ENCODE results near the gene UBE2H. TPM values are rescaled to one million over a fixed set of nuclear protein-coding genes. Genes with fewer than 3 reads are reported as not detected.

UBE2H gene
- total and polyA plus RNA-seq, 2 of the 4 experiments (the other 2 are of a cell fraction): 34.6 to 49.4 TPM

DNA sequence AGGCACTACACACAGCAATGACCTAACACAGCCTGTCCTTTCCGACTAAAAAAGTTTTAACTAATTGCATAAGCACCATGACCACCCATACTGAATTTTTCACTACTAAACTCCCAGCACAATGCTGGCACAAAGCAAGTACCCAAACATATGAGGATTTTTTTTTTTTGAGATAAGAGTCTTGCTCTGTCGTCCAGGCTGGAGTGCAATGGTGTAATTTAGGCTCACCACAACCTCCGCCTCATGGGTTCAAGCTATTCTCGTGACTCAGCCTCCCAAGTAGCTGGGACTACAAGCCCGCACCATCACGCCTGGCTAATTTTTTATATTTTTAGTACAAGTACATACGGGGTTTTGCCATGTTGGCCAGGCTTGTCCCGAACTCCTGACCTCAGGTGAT lies 5.1 kb downstream of the UBE2H start:
- dilution Hi-C loops (cut with HindIII; ENCODE audit: low sequenced_read_pairs, unreplicated experiment): no loop called here

More for the DNA sequence above, 5.1 kb downstream of the UBE2H start:
- H3K27me3 ChIP-seq (ENCODE audit: control insufficient read depth, insufficient read depth, low read length): no peaks in the 10 kb centered on the region
- peaks cover 5 to 47% of the 10 kb centered on the region in 2 experiments; a peak in 3 of 4 replicates for H3K79me1 ChIP-seq (ENCODE audit: low read depth in 1 of 2, low read length in 2 of 2)
- no peak overlapping the region for H3K4me3 ChIP-seq (ENCODE audit: insufficient read depth, low read depth, low read length)
- no peak overlapping the region for H3K23ac ChIP-seq (ENCODE audit: low read depth, low read length)
- peaks cover 6% of the 10 kb centered on the region for H3K4me1 ChIP-seq (ENCODE audit: control insufficient read depth, insufficient read depth, low read length)
- peak overlapping the region; percentile 25 for H3K4me2 ChIP-seq (ENCODE audit: low read depth, low read length)
- H2BK5ac ChIP-seq (ENCODE audit: low read depth, low read length, poor library complexity, severe bottlenecking): no peak overlapping the region
- H3K27ac ChIP-seq (ENCODE audit: insufficient read depth, low read length): peak overlapping the region; percentile 86; the same call in 1 of the 2 replicates
- no peak overlapping the region for H4K8ac ChIP-seq (ENCODE audit: low read depth in 2 of 2, low read length in 2 of 2)
- H3K18ac ChIP-seq (ENCODE audit: low read depth, low read length): no peak overlapping the region
- no TSS peak for BruUV-seq (replicated peaks)
- H2AK5ac ChIP-seq (ENCODE audit: low read depth, low read length): no peak overlapping the region; the same call in 1 of the 2 replicates
- ATAC-seq (ENCODE audit: low read depth): no peak
- in situ Hi-C loops (cut with MboI; ENCODE audit: low sequenced_read_pairs) (no loop called here), intact Hi-C loops (cut with micrococcal nuclease) (loop anchor here (5.0 kb wide), 1 partner anchor 40 kb away; no protein-coding TSS in a partner anchor)
- H3K9me3 ChIP-seq (ENCODE audit: control insufficient read depth, insufficient read depth, low read length): no peaks in the 10 kb centered on the region
- ChIA-PET POLR2A (ENCODE audit: unreplicated experiment) (no interaction called here), CTCF (no interaction called here)
- no peak overlapping the region for H3K4ac ChIP-seq (ENCODE audit: low read depth, low read length)
- H3K14ac ChIP-seq (replicated peaks; ENCODE audit: low read depth, low read length): 0 out of 2 replicates have a peak overlapping the region, but pooled peaks have one; percentile 3
- DNase-seq: no peak
- no peak overlapping the region for H2BK20ac ChIP-seq (ENCODE audit: low read depth, low read length)
- peaks cover 77% of the 10 kb centered on the region for H4K20me1 ChIP-seq (ENCODE audit: insufficient read depth, low read length)
- no peak overlapping the region for H2AFZ ChIP-seq (replicated peaks; ENCODE audit: low read length, poor library complexity)
- no peaks in the 10 kb centered on the region; the same call in 1 of the 2 replicates for H3K9me1 ChIP-seq (ENCODE audit: insufficient read depth, low read length)
- no peak overlapping the region for H2AK9ac ChIP-seq (replicated peaks; ENCODE audit: low read depth, low read length, poor library complexity)
- WGBS, 2 experiments (ENCODE audit: extremely low coverage in 2 of 2, insufficient read length in 1 of 2): 89% methylated on average over 4 of the region's 8 CpGs; no CpG with 5 or more reads in 1 of the 2 experiments
- H3K36me3 ChIP-seq (ENCODE audit: control insufficient read depth, insufficient read depth, low read length): peaks cover 4% of the 10 kb centered on the region
- H2BK120ac ChIP-seq (ENCODE audit: low read depth, low read length): no peak overlapping the region
- no peak overlapping the region for H4K91ac ChIP-seq (ENCODE audit: insufficient read depth, low read depth, low read length)
- H2BK15ac ChIP-seq (ENCODE audit: low read depth, low read length): no peak overlapping the region
- H4K5ac ChIP-seq (ENCODE audit: low read depth, low read length): no peak overlapping the region
- H3K56ac ChIP-seq (ENCODE audit: extremely low read depth, insufficient read depth, low read length): no peak overlapping the region
- H3K9ac ChIP-seq (ENCODE audit: low read depth, low read length): no peak overlapping the region
- TF ChIP-seq MAZ (IDR thresholded peaks at IDR 0.05; ENCODE audit: borderline replicate concordance, low read depth, low read length) (no peak), BHLHE40 (IDR thresholded peaks at IDR 0.05; ENCODE audit: low read depth, low read length) (no peak), MXI1 (IDR thresholded peaks at IDR 0.05; ENCODE audit: borderline replicate concordance, low read depth, low read length) (no peak), POLR2A (IDR thresholded peaks at IDR 0.05; ENCODE audit: low read depth, low read length) (no peak), RCOR1 (IDR thresholded peaks at IDR 0.05; ENCODE audit: insufficient replicate concordance, low read length) (no peak), RAD21 (IDR thresholded peaks at IDR 0.05; ENCODE audit: low read length) (no peak), MAFK (IDR thresholded peaks at IDR 0.05; ENCODE audit: low read depth, low read length) (no peak), CEBPB (IDR thresholded peaks at IDR 0.05; ENCODE audit: low read depth, low read length) (no peak), FOS (IDR thresholded peaks at IDR 0.05; ENCODE audit: low read depth, low read length) (no peak), SMC3 (IDR thresholded peaks at IDR 0.05; ENCODE audit: low read depth, low read length) (no peak), RFX5 (IDR thresholded peaks at IDR 0.05; ENCODE audit: low read depth, low read length) (no peak), CHD1 (IDR thresholded peaks at IDR 0.05; ENCODE audit: low read depth, low read length) (no peak), NFE2L2 (IDR thresholded peaks at IDR 0.05; ENCODE audit: low read depth, low read length) (no peak)
- TF ChIP-seq, protein P1, sequence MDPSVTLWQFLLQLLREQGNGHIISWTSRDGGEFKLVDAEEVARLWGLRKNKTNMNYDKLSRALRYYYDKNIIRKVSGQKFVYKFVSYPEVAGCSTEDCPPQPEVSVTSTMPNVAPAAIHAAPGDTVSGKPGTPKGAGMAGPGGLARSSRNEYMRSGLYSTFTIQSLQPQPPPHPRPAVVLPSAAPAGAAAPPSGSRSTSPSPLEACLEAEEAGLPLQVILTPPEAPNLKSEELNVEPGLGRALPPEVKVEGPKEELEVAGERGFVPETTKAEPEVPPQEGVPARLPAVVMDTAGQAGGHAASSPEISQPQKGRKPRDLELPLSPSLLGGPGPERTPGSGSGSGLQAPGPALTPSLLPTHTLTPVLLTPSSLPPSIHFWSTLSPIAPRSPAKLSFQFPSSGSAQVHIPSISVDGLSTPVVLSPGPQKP (IDR thresholded peaks at IDR 0.05; ENCODE audit: borderline replicate concordance, low read depth, low read length): no peak
- TF ChIP-seq, protein P2, sequence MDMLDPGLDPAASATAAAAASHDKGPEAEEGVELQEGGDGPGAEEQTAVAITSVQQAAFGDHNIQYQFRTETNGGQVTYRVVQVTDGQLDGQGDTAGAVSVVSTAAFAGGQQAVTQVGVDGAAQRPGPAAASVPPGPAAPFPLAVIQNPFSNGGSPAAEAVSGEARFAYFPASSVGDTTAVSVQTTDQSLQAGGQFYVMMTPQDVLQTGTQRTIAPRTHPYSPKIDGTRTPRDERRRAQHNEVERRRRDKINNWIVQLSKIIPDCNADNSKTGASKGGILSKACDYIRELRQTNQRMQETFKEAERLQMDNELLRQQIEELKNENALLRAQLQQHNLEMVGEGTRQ (IDR thresholded peaks at IDR 0.05; ENCODE audit: low read depth, low read length): no peak
- TF ChIP-seq, protein P3, sequence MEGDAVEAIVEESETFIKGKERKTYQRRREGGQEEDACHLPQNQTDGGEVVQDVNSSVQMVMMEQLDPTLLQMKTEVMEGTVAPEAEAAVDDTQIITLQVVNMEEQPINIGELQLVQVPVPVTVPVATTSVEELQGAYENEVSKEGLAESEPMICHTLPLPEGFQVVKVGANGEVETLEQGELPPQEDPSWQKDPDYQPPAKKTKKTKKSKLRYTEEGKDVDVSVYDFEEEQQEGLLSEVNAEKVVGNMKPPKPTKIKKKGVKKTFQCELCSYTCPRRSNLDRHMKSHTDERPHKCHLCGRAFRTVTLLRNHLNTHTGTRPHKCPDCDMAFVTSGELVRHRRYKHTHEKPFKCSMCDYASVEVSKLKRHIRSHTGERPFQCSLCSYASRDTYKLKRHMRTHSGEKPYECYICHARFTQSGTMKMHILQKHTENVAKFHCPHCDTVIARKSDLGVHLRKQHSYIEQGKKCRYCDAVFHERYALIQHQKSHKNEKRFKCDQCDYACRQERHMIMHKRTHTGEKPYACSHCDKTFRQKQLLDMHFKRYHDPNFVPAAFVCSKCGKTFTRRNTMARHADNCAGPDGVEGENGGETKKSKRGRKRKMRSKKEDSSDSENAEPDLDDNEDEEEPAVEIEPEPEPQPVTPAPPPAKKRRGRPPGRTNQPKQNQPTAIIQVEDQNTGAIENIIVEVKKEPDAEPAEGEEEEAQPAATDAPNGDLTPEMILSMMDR (conservative IDR thresholded peaks at IDR 0.05; ENCODE audit: low read depth, low read length): no peak

Measured in IMR-90 (cell line).